HepG2 (cell line): ENCODE results near the gene IQCC. TPM values are rescaled to one million over a fixed set of nuclear protein-coding genes. Genes with fewer than 3 reads are reported as not detected.

Experiments used
- ASH2L ChIP-seq: fragments of 300-600, 200-600 bp; sonication (generic); IDR thresholded peaks from 2 replicates; pipeline ENCODE4 v1.7.0; 2017; ENCODE audit warnings: low read depth, mild to moderate bottlenecking, moderate library complexity, mixed read lengths, low read length; ENCODE audit not compliant: insufficient read length
- FOXC1 ChIP-seq: sonication (generic); formaldehyde crosslinking; IDR thresholded peaks from 2 replicates; pipeline ENCODE4 v1.8.0; 2022; ENCODE audit warnings: mild to moderate bottlenecking, missing genetic modification reagents, borderline replicate concordance
- GABPA ChIP-seq, 2 experiments: IDR thresholded peaks; 2 replicates each; pipeline ENCODE4 v1.6.1; 2011 to 2016; ENCODE audit warnings: low read depth in 2 of 2, low read length in 1 of 2, missing biosample characterization in 1 of 2, missing genetic modification characterization in 1 of 2
- MTA3 ChIP-seq: sonication (generic); formaldehyde crosslinking; IDR thresholded peaks from 2 replicates; pipeline ENCODE4 v1.4.0; 2020; ENCODE audit warnings: missing genetic modification reagents
- PHF5A ChIP-seq: IDR thresholded peaks from one replicate; pipeline ENCODE4 v1.6.1; 2018; ENCODE audit warnings: low read depth, missing genetic modification reagents; ENCODE audit not compliant: unreplicated experiment
- RELA ChIP-seq: sonication (generic); formaldehyde crosslinking; IDR thresholded peaks from 2 replicates; pipeline ENCODE4 v1.4.0; 2020; ENCODE audit warnings: missing genetic modification reagents
- REXO4 ChIP-seq: sonication (generic); formaldehyde crosslinking; IDR thresholded peaks from 2 replicates; pipeline ENCODE4 v1.8.0; 2022; ENCODE audit warnings: missing genetic modification reagents, mild to moderate bottlenecking, borderline replicate concordance
- SMAD1 ChIP-seq: sonication (generic); formaldehyde crosslinking; IDR thresholded peaks from 2 replicates; pipeline ENCODE4 v1.4.0; 2020; ENCODE audit warnings: missing genetic modification reagents, low read depth, mild to moderate bottlenecking, borderline replicate concordance
- SPEN ChIP-seq: sonication (generic); formaldehyde crosslinking; IDR thresholded peaks from 2 replicates; pipeline ENCODE4 v1.5.1; 2020; ENCODE audit warnings: low read depth, mild to moderate bottlenecking, missing genetic modification reagents
- SSRP1 ChIP-seq: IDR thresholded peaks from 2 replicates; pipeline ENCODE4 v1.6.1; 2016; ENCODE audit warnings: control low read depth
- STAG1 ChIP-seq: sonication (generic); formaldehyde crosslinking; IDR thresholded peaks from 2 replicates; pipeline ENCODE4 v1.4.0; 2020; ENCODE audit warnings: missing genetic modification reagents
- ZFP62 ChIP-seq: sonication (generic); formaldehyde crosslinking; IDR thresholded peaks from 2 replicates; pipeline ENCODE4 v1.4.0; 2020; ENCODE audit warnings: missing genetic modification reagents
- ZHX1 ChIP-seq: sonication (generic); formaldehyde crosslinking; IDR thresholded peaks from 2 replicates; pipeline ENCODE4 v1.8.1; 2022; ENCODE audit warnings: low read depth, mild to moderate bottlenecking, missing genetic modification reagents
- polyA plus RNA-seq, 8 experiments: library from polyadenylated mRNA; depleted of rRNA in 3 of 8; stranded (reverse) in 7 of 8; unstranded in 1 of 8; fragments of >200 nt; fragmentation: Illumina TruSeq in 4 of 8; extraction: Trizol in 4 of 8; gene quantifications; 2 replicates each; pipeline versions ENCODE4 v1.2.1 to v1.2.3, GENCODE V29; 2011 to 2016; ENCODE audit warnings: low read depth in 4 of 8, missing spikeins in 1 of 8, mixed read lengths in 1 of 8; ENCODE audit not compliant: insufficient read depth in 1 of 8
- total RNA-seq, 5 experiments: library from RNA; depleted of rRNA; stranded (reverse); fragments of >200 nt; fragmentation: Illumina TruSeq; extraction: Trizol; gene quantifications; 2 replicates each; pipeline ENCODE4 v1.2.3, GENCODE V29; 2016; ENCODE audit warnings: low read depth in 1 of 5
- TF ChIP-seq, protein P1 (sequence below), 2 experiments: fragments of 450-650 bp in 1 of 2; sonication (generic) in 1 of 2; formaldehyde crosslinking in 1 of 2; IDR thresholded peaks; 2 replicates each; pipeline versions ENCODE4 v1.6.1 to v1.8.0; 2016 to 2022; ENCODE audit warnings: antibody characterized with exemption in 1 of 2, mild to moderate bottlenecking in 1 of 2, missing genetic modification reagents in 1 of 2
- TF ChIP-seq, protein P2 (sequence below): sonication (generic); formaldehyde crosslinking; IDR thresholded peaks from 2 replicates; pipeline ENCODE4 v1.4.0; 2020; ENCODE audit warnings: missing genetic modification reagents

IQCC gene
- total and polyA plus RNA-seq, 2 of the 13 experiments (the other 11 are each of a cell fraction or from before 2014, with no cell fraction given), result 1.7 to 3.0 TPM

DNA sequence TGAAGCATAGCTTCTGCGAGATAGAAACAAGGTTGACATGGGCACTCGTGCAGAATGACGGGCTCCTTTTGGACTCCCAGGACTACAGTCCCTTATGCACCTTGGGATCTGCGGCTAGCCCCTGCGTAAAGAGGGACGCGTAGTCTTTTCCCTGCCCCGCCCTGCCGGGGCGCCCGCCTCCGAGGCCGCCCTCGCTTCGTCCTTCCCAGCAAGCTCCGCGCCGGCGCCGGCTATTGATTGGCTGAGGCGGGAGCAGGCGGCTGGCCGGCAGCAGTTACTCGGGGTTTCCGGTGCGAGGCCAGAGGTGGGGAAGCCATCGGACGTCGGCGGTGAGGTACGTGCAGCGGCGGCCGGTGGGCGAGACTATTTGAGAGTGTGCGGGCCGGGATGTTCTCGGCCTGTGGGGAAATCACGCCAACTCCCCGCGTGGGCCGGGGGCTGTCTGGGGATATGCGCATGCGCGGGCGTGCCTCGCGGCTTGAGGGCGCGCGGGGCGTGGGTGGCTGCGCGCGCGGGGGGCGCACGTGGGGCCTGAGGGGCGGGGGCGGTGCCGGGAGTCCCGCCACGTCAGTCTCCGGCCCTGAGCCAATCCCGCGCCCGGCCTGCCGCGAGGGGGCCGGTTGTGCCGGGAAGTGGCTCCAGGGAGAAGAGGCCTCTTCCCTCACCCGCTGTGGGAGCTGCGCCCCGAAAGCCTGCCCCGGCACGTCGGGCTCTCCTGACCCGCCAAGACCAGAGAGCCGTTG lies 25.9 kb upstream of the IQCC start, which contains the start of gene TXLNA (continued):
- TF ChIP-seq, protein P1, sequence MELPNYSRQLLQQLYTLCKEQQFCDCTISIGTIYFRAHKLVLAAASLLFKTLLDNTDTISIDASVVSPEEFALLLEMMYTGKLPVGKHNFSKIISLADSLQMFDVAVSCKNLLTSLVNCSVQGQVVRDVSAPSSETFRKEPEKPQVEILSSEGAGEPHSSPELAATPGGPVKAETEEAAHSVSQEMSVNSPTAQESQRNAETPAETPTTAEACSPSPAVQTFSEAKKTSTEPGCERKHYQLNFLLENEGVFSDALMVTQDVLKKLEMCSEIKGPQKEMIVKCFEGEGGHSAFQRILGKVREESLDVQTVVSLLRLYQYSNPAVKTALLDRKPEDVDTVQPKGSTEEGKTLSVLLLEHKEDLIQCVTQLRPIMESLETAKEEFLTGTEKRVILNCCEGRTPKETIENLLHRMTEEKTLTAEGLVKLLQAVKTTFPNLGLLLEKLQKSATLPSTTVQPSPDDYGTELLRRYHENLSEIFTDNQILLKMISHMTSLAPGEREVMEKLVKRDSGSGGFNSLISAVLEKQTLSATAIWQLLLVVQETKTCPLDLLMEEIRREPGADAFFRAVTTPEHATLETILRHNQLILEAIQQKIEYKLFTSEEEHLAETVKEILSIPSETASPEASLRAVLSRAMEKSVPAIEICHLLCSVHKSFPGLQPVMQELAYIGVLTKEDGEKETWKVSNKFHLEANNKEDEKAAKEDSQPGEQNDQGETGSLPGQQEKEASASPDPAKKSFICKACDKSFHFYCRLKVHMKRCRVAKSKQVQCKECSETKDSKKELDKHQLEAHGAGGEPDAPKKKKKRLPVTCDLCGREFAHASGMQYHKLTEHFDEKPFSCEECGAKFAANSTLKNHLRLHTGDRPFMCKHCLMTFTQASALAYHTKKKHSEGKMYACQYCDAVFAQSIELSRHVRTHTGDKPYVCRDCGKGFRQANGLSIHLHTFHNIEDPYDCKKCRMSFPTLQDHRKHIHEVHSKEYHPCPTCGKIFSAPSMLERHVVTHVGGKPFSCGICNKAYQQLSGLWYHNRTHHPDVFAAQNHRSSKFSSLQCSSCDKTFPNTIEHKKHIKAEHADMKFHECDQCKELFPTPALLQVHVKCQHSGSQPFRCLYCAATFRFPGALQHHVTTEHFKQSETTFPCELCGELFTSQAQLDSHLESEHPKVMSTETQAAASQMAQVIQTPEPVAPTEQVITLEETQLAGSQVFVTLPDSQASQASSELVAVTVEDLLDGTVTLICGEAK (IDR thresholded peaks at IDR 0.05), result no peak
- TF ChIP-seq, protein P1 (CRISPR knock-in tag; IDR thresholded peaks at IDR 0.05), result 0 out of 2 replicates have a peak, but pooled peaks have one; percentile 75
- peak; percentile 91 for TF ChIP-seq ASH2L
- TF ChIP-seq MTA3 (CRISPR knock-in tag), result no peak
- TF ChIP-seq SMAD1, result no peak; the same call in 1 of the 2 replicates
- TF ChIP-seq SPEN (CRISPR knock-in tag), result peak; percentile 90
- TF ChIP-seq ZFP62, result no peak
- TF ChIP-seq STAG1, result no peak
- TF ChIP-seq ZHX1 (CRISPR knock-in tag), result peak; percentile 33; the same call in 1 of the 2 replicates
- no peak; the same call in 1 of the 2 replicates for TF ChIP-seq REXO4 (CRISPR knock-in tag)
- no peak for TF ChIP-seq PHF5A (CRISPR knock-in tag)
- TF ChIP-seq RELA, result 0 out of 2 replicates have a peak, but pooled peaks have one; percentile 12
- peak; percentile 82; the same call in 1 of the 2 replicates for TF ChIP-seq FOXC1
- TF ChIP-seq GABPA (IDR thresholded peaks at IDR 0.05; ENCODE audit: low read depth, low read length), result peak; percentile 68
- peak; percentile 85 for TF ChIP-seq GABPA (CRISPR knock-in tag; IDR thresholded peaks at IDR 0.05; ENCODE audit: low read depth)
- no peak for TF ChIP-seq SSRP1 (CRISPR knock-in tag)
- TF ChIP-seq, protein P2, sequence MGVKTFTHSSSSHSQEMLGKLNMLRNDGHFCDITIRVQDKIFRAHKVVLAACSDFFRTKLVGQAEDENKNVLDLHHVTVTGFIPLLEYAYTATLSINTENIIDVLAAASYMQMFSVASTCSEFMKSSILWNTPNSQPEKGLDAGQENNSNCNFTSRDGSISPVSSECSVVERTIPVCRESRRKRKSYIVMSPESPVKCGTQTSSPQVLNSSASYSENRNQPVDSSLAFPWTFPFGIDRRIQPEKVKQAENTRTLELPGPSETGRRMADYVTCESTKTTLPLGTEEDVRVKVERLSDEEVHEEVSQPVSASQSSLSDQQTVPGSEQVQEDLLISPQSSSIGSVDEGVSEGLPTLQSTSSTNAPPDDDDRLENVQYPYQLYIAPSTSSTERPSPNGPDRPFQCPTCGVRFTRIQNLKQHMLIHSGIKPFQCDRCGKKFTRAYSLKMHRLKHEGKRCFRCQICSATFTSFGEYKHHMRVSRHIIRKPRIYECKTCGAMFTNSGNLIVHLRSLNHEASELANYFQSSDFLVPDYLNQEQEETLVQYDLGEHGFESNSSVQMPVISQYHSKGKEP (CRISPR knock-in tag), result no peak
